ENCODE results near the gene PLEKHA6.

The PLEKHA6 gene

DNA sequence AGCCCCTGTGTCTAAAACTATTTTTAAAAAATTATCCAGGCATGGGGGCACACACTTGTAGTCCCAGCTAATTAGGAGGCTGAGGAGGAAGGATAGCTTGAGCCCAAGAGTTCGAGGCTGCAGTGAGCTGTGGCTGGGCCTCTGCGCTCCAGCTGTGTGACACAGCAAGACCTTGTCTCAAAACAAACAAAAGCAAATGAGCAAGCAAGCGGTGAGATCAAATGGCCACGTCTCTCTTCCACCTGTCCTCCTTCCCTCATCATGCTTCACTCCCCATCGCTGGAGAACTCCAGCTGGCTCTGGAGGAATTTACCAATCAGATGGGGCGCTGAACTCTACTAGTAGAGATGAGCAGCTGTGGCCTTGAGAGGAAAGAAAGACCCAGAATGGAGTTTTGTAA lies 179.6 kb downstream of the PLEKHA6 start:
- H3K4me3 Mint-ChIP-seq, result no peak overlapping the region
- H3K36me3 Mint-ChIP-seq (ENCODE audit: low read depth), result no peaks in the 10 kb centered on the region
- no peak overlapping the region for H3K27ac Mint-ChIP-seq
- no peaks in the 10 kb centered on the region for H3K9me3 Mint-ChIP-seq
- intact Hi-C loops (cut with micrococcal nuclease), result no loop called here
- H3K27me3 Mint-ChIP-seq, result peaks cover 8% of the 10 kb centered on the region
- H3K4me1 Mint-ChIP-seq (ENCODE audit: low read depth), result peaks cover 13% of the 10 kb centered on the region

DNA sequence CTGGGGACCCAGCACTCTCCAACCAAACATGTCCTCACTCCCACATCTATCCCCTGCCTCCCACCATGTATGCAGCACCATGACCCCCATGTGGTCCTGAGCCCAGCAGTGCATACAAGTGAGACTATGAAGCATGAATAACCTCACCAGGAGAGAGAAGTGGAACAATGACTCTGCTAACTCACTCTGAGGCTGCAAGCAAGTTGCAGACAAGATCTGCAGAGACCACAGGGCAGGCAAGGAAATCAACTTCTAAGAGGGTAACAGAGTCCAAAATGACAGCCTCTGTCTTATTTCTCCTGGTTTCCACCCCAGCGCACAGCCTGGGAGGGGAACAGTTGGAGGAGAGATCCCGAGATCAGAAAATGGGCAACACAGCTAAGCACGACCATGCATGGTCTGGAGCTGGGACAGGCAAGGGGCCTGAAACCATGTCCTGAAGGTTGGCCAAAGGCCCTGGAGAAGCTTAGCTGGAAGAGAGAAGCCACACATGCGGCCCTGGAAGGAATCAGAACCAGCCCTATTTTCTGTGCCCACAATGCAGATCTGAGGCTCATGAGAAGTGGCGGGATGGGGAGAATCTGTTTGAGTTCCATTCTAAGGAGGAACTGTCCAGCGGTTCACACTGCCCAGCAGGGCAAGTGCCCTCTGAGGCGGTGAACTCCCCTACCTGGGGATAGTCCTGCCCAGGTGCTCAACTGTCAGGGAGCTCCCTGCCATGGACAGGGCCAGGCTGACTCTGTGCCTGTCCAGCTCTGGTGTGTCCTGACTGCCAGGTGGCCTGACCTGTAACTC lies 181.0 kb downstream of the PLEKHA6 start:
- intact Hi-C loops (cut with micrococcal nuclease), result no loop called here
- no peak overlapping the region for H3K27ac Mint-ChIP-seq
- H3K27me3 Mint-ChIP-seq, result peaks cover 8% of the 10 kb centered on the region
- H3K36me3 Mint-ChIP-seq (ENCODE audit: low read depth), result no peaks in the 10 kb centered on the region
- no peaks in the 10 kb centered on the region for H3K9me3 Mint-ChIP-seq
- no peak overlapping the region for H3K4me3 Mint-ChIP-seq
- H3K4me1 Mint-ChIP-seq (ENCODE audit: low read depth), result peaks cover 13% of the 10 kb centered on the region

DNA sequence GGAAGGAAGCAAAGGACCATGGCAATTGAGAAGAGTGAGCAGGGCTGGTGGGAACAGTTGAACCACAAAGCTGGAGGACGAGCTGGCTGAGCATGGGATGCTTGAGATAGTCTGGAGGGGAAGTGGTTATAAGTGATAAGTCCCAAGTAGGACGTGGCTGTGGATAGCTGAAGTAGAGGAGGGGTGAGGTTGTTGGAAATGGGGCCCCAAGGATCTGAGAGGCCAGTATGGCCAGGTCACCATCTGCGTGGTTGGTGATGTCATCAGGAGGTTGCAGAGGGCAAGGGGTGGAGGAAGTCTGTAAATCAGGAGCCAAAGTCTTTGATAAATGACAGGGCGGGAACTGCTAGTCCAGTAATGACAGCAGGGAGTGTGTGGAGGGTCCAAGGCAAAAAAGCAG lies 182.6 kb downstream of the PLEKHA6 start:
- intact Hi-C loops (cut with micrococcal nuclease), result no loop called here
- Mint-ChIP-seq H3K9me3 (no peaks in the 10 kb centered on the region), H3K27me3 (peaks cover 5% of the 10 kb centered on the region), H3K27ac (no peak overlapping the region), H3K4me1 (ENCODE audit: low read depth) (peaks cover 13% of the 10 kb centered on the region), H3K36me3 (ENCODE audit: low read depth) (no peaks in the 10 kb centered on the region), H3K4me3 (no peak overlapping the region)

DNA sequence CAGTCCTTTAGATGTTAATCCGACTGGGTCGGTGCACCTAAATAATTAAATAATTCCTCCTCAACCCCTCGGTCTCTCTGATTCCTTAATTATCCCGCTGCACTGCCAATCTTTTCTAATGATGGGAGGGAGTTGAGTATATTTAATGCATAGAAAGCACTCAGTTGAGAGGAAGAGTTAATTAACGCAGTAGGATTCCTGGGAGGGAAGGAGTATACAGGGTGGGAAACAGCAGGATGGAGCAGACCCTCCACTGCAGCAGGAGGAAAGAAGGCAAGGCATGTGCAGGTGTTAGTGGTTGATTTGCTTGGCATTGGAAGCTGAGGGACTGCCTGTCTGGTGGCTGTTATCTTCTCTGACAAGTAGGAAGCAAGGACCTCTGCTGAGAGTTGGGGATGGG lies 183.7 kb downstream of the PLEKHA6 start:
- intact Hi-C loops (cut with micrococcal nuclease), result no loop called here
- Mint-ChIP-seq H3K27me3 (peaks cover 5% of the 10 kb centered on the region), H3K4me3 (no peak overlapping the region), H3K27ac (no peak overlapping the region), H3K36me3 (ENCODE audit: low read depth) (no peaks in the 10 kb centered on the region), H3K4me1 (ENCODE audit: low read depth) (peaks cover 4% of the 10 kb centered on the region), H3K9me3 (no peaks in the 10 kb centered on the region)

DNA sequence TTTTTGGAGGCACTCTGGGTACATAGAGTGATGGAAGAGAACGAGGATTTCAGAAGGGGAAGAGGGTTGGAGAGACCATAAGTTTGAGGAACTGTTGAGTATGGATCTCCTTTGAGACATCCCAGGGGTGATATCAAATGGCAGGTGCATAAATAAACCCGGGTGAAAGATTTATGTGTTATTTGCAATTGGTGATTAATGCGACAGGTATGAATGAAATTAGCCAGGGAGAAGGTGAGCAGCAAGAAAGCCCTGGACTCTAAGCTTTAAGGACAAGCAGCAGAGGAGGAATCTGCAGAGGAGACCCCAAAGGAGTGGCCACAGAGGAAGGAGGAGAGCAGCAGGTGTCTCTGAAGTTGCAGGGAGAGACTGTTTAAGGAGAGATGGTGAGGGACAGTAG lies 184.8 kb downstream of the PLEKHA6 start:
- no peak overlapping the region for H3K27ac Mint-ChIP-seq
- H3K4me1 Mint-ChIP-seq (ENCODE audit: low read depth), result no peaks in the 10 kb centered on the region
- peaks cover 7% of the 10 kb centered on the region for H3K9me3 Mint-ChIP-seq
- peaks cover 3% of the 10 kb centered on the region for H3K27me3 Mint-ChIP-seq
- H3K4me3 Mint-ChIP-seq, result no peak overlapping the region
- intact Hi-C loops (cut with micrococcal nuclease), result no loop called here
- no peaks in the 10 kb centered on the region for H3K36me3 Mint-ChIP-seq (ENCODE audit: low read depth)

DNA sequence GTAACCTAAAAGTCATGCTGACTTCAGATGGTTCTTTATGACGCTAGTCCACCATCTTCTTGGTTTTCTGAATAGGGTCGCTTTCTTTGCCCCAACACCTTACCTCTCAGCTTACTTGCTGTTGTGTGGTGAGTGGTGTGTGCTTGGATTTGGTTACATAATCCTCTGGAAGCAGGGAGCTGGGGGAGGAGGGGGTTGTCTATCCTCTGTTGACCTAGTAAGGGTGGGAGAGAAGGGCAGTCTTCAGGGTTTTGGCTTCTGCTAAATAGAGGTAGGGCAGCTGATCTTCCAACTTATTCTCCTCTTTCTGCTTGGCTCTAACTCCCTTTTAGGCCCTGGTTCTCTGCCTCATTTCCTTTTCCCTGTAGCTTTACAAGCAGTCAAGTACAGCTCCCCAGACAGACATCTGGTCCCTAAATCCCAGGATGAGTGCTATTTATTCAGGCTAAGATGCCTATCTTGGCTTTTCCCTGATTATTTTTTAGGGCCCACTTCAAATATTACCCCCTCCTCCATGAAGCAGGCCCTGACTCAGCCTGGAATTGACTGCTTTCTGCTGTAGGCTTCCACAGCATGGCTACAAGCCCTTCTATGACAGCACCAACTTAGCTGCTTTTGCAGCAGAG lies 187.2 kb downstream of the PLEKHA6 start:
- intact Hi-C loops (cut with micrococcal nuclease), result no loop called here
- Mint-ChIP-seq H3K27ac (no peak overlapping the region), H3K27me3 (no peaks in the 10 kb centered on the region), H3K36me3 (ENCODE audit: low read depth) (no peaks in the 10 kb centered on the region), H3K4me3 (no peak overlapping the region), H3K9me3 (peaks cover 12% of the 10 kb centered on the region), H3K4me1 (ENCODE audit: low read depth) (no peaks in the 10 kb centered on the region)

DNA sequence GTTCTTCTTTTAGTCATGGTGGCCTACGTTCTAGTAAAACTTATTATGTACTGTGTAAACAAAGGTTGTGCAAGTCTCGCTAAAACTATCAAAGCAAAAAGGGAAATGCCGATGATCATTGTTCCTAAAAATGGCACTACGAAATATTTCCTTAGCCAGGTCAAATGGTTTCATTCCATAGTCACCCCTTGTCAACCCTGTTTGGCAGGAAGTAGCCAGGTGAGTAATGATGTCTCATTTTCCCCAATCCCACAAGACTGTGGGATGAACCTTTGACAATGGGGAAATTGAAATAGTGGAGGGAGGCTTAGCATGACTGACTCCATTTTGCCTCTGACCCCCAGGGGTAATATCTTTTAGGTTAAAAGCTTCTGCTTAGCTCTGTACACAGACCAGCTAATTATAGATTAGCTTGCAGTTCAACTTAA lies 188.0 kb downstream of the PLEKHA6 start:
- H3K27me3 Mint-ChIP-seq, result peaks cover 2% of the 10 kb centered on the region
- no peak overlapping the region for H3K4me3 Mint-ChIP-seq
- H3K27ac Mint-ChIP-seq, result no peak overlapping the region
- intact Hi-C loops (cut with micrococcal nuclease), result no loop called here
- H3K36me3 Mint-ChIP-seq (ENCODE audit: low read depth), result no peaks in the 10 kb centered on the region
- peaks cover 12% of the 10 kb centered on the region for H3K9me3 Mint-ChIP-seq
- no peaks in the 10 kb centered on the region for H3K4me1 Mint-ChIP-seq (ENCODE audit: low read depth)

DNA sequence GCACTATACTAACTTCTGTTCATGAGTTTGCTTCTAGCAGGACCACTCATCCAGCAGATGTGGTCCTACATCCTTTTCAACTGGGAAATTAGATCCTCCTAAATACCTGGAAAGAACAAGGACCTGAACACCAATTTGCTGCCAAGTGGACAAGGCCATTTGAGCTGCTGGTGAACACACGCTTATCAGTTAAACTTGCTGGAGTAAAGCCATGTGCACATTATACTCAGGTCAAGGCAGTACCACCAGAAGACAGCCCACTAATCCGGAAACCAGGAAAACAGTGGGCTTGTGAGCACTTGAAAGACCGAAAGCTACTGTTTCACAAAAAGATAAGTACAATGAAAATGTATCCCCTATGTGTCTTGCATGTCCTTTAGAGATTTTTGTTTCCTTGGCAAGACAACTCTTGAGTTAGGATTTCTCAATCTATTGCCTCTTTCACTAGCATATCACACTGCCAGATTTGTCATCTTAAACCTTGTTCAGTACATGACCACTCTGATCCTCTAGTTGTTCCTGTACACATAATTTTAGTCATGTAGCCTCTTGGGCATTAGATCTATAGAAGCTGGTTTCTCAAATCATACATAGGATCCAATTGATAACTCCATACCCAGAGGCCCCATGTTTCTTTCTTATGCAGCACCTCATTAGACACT lies 189.1 kb downstream of the PLEKHA6 start:
- Mint-ChIP-seq H3K4me3 (no peak overlapping the region), H3K27ac (no peak overlapping the region), H3K9me3 (peaks cover 12% of the 10 kb centered on the region), H3K27me3 (peaks cover 5% of the 10 kb centered on the region), H3K36me3 (ENCODE audit: low read depth) (no peaks in the 10 kb centered on the region), H3K4me1 (ENCODE audit: low read depth) (no peaks in the 10 kb centered on the region)
- intact Hi-C loops (cut with micrococcal nuclease), result no loop called here

DNA sequence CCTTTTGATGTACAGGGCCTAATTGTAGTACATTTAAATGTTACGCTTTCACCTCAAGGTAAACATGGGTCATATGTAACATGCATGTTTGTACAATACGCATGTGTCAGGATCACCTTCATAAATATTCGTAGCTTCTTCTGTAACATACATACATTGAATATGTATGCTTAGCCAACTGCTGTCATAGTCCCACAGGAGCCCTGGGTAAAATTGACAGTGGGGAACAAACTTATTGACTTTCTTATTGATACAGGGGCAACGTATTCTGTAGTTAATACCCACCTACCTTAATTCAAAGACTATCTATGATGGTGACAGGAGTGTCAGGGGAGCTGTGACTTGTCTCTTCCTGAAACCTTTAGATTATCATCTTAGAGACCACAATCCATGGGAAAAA lies 189.9 kb downstream of the PLEKHA6 start:
- Mint-ChIP-seq H3K27me3 (peaks cover 5% of the 10 kb centered on the region), H3K4me1 (ENCODE audit: low read depth) (no peaks in the 10 kb centered on the region), H3K36me3 (ENCODE audit: low read depth) (no peaks in the 10 kb centered on the region), H3K27ac (no peak overlapping the region), H3K4me3 (no peak overlapping the region), H3K9me3 (peaks cover 12% of the 10 kb centered on the region)
- intact Hi-C loops (cut with micrococcal nuclease), result no loop called here
